ENCODE data around the gene CRYGN. TPM values are rescaled to one million over a fixed set of nuclear protein-coding genes. Genes with fewer than 3 reads are reported as not detected.

CRYGN gene
- total RNA-seq, 1 donor from 2014 or later = not detected

DNA sequence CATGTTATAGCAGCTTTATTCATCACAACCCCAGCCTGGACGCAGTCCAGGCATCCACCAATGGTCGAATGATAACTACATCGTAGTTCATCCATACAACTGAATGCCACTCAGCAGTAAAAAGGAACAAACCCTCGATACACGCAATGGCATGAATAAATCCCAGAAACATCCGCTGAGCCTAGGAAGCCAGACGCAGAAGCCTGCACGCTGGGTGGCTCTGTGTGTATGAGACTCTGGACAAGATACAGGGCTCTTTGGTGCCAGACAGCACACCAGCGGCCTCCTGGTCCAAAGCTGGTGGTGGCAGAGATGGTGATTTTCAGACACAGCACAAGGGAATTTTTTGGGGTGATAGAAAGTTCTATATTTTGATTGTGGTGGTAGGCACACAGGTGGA, 10.0 kb upstream of the CRYGN start:
- DNase-seq (no peak), ATAC-seq (ENCODE audit: low read depth) (no peak)
- Mint-ChIP-seq H3K36me3 (ENCODE audit: low read depth) (no peaks in the 10 kb centered on the region), H3K27ac (no peak overlapping the region), H3K4me1 (peaks cover 3% of the 10 kb centered on the region), H3K4me3 (no peak overlapping the region), H3K27me3 (peaks cover 13% of the 10 kb centered on the region), H3K9me3 (no peaks in the 10 kb centered on the region)
- POLR2A ChIA-PET = no interaction called here
- CTCF ChIA-PET = interaction anchor here (0.7 to 4.4 kb wide), 6 partner anchors 10 to 309 kb away, joined by 3 to 77 read pairs (median 11); partner anchors contain the start of gene CRYGN
- TF ChIP-seq, protein P1, sequence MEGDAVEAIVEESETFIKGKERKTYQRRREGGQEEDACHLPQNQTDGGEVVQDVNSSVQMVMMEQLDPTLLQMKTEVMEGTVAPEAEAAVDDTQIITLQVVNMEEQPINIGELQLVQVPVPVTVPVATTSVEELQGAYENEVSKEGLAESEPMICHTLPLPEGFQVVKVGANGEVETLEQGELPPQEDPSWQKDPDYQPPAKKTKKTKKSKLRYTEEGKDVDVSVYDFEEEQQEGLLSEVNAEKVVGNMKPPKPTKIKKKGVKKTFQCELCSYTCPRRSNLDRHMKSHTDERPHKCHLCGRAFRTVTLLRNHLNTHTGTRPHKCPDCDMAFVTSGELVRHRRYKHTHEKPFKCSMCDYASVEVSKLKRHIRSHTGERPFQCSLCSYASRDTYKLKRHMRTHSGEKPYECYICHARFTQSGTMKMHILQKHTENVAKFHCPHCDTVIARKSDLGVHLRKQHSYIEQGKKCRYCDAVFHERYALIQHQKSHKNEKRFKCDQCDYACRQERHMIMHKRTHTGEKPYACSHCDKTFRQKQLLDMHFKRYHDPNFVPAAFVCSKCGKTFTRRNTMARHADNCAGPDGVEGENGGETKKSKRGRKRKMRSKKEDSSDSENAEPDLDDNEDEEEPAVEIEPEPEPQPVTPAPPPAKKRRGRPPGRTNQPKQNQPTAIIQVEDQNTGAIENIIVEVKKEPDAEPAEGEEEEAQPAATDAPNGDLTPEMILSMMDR (IDR thresholded peaks at IDR 0.05) = no peak
- intact Hi-C loops (cut with micrococcal nuclease) = loop anchor here (2.0 to 5.0 kb wide), 2 partner anchors 49 to 68 kb away; no protein-coding TSS in a partner anchor

DNA sequence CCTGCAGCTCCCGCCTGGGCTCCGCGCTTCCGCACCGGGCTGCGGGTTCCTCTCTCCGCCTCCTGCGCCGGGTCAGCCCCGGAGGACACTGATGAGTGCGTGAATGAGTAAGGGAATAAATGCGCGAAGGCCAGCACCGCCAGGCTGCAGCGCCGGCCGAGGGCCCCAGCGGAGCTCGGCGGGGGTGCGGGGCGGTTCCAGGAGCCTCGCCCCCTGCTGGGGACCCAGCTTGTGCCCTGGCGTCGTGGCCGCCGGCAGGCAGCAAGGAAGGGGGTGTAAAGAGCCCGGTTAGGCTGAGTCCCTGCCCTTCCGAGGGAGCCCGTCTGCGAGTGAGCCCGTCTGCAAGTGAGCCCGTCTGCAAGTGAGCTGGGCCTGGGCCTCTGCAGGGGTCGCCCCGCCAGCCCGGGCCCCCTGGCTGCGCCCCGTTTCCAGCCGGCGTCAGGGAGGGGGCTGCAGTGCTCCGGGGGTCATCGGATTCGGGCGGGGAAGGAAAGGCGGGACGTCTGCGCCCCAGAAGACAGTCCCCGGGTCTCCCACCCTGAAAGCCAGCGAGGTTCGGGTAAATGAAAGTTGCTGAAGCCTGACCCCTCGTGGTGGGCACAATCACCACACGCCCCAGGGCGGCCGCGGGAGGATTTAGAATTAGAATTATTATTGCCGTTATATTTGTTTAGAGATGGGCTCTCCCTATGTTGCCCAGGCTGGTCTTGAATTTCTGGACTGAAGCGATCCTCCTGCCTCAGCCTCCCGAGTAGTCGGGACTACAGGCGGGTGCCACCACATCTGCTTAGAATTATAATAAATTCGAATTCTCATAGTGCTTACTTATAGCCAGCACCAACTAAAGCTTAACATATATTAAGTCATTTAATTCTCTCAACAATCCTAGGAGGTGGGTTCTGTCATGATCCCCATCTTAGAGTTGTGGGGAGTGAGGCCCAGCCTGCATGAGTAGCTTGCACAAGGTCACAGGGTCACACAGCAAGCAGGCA, 8.6 kb upstream of the CRYGN start:
- Mint-ChIP-seq H3K4me1 (peaks cover 3% of the 10 kb centered on the region), H3K4me3 (peak overlapping the region; percentile 79), H3K9me3 (no peaks in the 10 kb centered on the region), H3K36me3 (ENCODE audit: low read depth) (no peaks in the 10 kb centered on the region), H3K27ac (no peak overlapping the region), H3K27me3 (peaks cover 14% of the 10 kb centered on the region)
- TF ChIP-seq, protein P1 (IDR thresholded peaks at IDR 0.05) = no peak
- DNase-seq = peak; percentile 70
- ATAC-seq (ENCODE audit: low read depth) = peak; percentile 86
- CTCF ChIA-PET = interaction anchor here (0.7 to 4.4 kb wide), 16 partner anchors 11 to 311 kb away, joined by 3 to 77 read pairs (median 4); partner anchors contain the start of gene RHEB
- intact Hi-C loops (cut with micrococcal nuclease) = loop anchor here (1.0 to 5.0 kb wide), 7 partner anchors 48 to 311 kb away; no protein-coding TSS in a partner anchor
- POLR2A ChIA-PET = interaction anchor here (0.6 to 1.0 kb wide), 5 partner anchors 82 to 133 kb away, joined by 3 to 4 read pairs (median 3); no protein-coding TSS in a partner anchor

DNA sequence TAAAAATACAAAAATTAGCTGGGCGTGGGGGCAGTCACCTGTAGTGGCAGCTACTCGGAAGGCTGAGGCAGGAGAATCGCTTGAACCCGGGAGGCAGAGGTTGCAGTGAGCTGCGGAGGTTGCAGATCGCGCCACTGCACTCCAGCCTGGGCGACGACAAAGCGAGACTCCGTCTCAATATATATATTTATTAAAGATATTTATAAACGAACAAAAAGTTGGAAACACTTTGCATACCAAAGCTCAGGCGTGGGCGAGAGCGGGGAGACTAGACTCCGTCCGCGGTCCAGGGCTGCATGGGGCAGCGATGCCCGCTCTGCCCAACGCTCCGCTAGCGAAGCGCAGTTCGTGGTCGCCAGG, 7.9 kb upstream of the CRYGN start:
- ATAC-seq (ENCODE audit: low read depth) (no peak), DNase-seq (no peak)
- Mint-ChIP-seq H3K4me1 (peaks cover 3% of the 10 kb centered on the region), H3K27me3 (peaks cover 19% of the 10 kb centered on the region), H3K4me3 (peak overlapping the region; percentile 79), H3K27ac (no peak overlapping the region), H3K36me3 (ENCODE audit: low read depth) (no peaks in the 10 kb centered on the region), H3K9me3 (no peaks in the 10 kb centered on the region)
- ChIA-PET POLR2A (interaction anchor here (0.8 to 1.0 kb wide), 4 partner anchors 81 to 133 kb away, joined by 3 to 4 read pairs (median 3); no protein-coding TSS in a partner anchor), CTCF (interaction anchor here (0.8 to 4.4 kb wide), 13 partner anchors 10 to 311 kb away, joined by 3 to 77 read pairs (median 8); partner anchors contain the start of gene RHEB)
- TF ChIP-seq, protein P1 (IDR thresholded peaks at IDR 0.05) = no peak
- intact Hi-C loops (cut with micrococcal nuclease) = loop anchor here (1.0 to 5.0 kb wide), 7 partner anchors 47 to 311 kb away; no protein-coding TSS in a partner anchor

DNA sequence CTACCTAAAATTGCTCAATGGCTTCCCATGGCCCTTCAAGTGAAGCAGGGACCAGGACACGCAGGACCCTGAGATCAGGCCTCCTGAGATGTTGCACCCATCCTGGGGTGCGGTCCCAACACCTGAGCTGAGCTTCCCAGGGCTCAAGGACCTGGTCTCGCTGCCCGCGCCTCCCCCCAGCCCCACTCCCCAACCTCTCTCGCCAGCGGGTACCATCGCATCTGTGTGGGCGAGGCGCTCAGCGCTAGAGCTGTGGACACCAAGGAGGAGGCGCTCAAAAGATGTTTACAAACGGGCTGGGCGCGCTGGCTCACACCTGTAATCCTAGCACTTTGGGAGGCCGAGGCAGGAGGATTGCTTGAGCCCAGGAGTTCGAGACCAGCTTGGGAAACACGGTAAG, 7.4 kb upstream of the CRYGN start:
- ChIA-PET CTCF (interaction anchor here (1.3 to 4.4 kb wide), 9 partner anchors 58 to 312 kb away, joined by 3 to 77 read pairs (median 11); partner anchors contain the start of gene RHEB), POLR2A (interaction anchor here (1.0 kb wide), 1 partner anchor 80 kb away, joined by 3 read pairs; no protein-coding TSS in a partner anchor)
- Mint-ChIP-seq H3K9me3 (no peaks in the 10 kb centered on the region), H3K27me3 (peaks cover 22% of the 10 kb centered on the region), H3K36me3 (ENCODE audit: low read depth) (no peaks in the 10 kb centered on the region), H3K4me3 (no peak overlapping the region), H3K4me1 (peaks cover 3% of the 10 kb centered on the region), H3K27ac (no peak overlapping the region)
- TF ChIP-seq, protein P1 (IDR thresholded peaks at IDR 0.05) = no peak
- DNase-seq (no peak), ATAC-seq (ENCODE audit: low read depth) (no peak)
- intact Hi-C loops (cut with micrococcal nuclease) = loop anchor here (5.0 kb wide), 1 partner anchor 65 kb away; no protein-coding TSS in a partner anchor
